GM21786 (cell line): ENCODE data around the gene PARS2.
A peak's percentile ranks its signal among the peaks of the same experiment; 100 is the strongest.

Source experiments
- ATAC-seq: cut with Tn5 transposase; IDR thresholded peaks from one replicate; pipeline ENCODE4 v1.9.1; 2021; ENCODE audit not compliant: unreplicated experiment

The PARS2 gene

DNA sequence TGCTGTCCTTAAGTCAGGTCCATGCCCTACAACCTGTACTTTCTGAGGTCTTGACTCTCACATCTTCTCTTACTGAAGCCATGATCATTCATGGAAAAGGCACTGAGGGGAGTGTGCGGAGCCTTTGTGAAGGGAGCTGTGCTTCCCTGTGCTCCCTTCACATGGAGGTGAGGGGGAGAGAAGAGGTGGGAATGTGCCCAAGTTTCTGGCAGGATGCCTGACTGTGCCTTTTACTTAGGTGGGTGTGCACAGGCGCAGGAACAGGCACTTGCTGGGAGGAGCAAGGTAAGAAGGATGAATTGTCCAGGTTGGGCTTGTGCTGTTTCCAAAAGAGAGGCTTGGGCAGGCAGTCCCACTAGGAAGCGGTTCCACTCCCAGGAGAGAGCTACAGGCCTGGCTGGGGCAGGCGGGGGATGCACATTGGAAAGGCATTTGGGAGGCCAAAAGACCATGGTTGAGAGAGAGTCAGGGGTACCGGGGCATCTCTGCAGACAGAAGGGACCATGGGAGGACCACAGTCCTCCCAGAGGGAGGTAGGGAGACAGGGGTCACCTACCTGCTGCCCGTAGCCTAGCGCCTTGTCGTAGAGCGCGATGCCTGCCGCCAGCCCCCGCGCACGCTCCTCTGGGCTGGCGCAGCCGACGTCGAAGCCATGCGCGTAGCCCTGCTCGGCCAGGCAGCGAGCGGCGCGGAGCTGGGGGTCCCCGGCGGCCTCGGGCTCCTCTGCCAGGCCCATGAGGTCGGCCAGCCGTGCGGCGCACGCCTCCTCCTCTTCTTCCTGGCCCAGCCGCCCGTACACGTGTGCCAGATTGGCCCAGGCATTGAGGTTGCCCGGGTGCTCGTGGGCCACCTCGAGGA, 35.9 kb upstream of the PARS2 start:
- ATAC-seq: no peak

DNA sequence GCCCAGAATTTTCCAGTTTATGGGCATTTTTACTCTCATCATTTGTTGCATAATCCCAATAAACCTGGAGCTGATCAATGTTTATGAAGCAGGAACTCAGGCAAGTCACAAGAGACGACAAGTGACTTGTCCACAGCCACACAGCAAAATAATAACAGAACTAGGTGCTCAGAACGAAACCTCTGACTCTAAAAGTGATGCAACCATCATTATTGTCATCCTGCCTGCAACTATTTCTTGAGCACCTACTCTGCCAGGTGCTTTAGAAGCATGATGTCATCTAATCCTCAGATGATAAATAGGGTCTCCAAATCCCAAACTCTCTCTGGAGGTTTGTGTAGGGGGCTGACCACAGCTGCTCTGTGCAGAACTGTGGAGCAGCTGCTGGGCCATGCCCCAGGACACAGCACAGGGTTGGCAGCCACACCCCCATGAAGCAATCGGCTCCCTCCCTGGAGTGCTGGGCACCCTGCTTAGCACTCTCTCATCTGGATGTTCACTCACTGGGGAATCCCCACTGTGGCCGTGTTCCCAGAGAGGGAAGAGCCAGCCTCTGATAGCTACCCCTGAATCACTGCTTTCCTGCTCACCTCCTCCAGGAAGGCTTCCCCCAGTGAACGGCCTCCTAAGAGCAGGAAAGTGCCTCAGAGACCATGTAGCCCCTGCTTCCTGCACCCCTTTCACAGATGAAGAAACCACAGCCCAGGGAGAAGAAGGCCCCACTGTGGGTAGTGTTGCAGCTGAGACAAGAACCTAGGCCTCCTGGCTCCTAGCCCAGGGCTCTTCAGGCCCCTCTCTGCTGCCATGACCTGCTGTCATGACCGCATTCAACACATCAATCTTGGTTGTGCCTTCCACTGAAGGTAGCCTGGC, 34.7 kb upstream of the PARS2 start:
- peak; percentile 40 for ATAC-seq

GRCh38 chr1:54798206-54798605, 33.9 kb upstream of the PARS2 start:
- ATAC-seq: no peak

DNA sequence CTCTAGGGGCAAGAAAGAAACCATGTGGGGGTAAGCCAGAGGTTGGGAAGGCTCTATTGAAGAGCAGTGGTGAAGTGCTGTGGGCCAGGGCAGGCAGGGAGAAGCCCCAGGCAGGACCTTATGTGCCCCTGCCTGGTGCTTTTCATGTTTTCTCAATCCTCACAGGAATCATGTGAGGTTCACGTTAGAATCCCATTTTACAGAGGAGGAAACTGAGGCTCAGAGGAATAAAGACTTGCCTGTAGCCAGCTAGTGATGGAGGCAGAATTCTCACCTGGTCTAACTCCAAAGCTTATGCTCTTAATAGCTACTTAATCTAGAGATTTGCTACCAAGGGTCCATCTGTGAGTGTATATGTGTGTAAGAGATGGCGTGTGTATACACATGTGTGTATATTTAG, 32.6 kb upstream of the PARS2 start:
- ATAC-seq: no peak

DNA sequence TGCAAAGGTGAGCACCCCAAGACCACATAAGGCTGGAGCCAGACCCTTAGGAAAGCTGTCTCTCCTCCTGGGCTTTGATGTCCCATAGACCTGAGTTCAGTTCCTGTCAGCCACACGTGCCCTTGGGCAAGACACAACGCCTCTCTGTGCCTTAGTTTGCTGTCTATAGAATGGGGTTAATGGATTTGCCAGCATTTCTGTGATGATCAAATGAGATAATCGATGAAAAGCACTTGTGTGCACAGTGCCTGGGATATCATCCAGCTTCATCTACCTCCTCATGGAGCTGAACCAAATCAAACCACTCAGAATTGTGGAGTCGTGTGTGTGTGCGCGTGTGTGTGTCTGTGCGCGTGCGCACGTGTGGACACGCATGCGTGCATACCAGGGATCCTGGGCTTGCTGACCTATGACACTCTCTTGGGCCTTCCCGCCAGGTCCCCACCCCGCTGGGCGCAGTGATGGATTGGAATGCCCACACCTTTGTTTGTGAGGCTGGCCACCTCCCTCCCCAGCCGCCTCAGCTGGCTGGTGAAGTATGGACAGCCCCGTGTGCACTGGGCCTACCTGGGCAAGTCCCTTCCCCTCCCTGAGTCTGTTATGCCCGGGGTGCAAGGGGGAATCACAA, 31.6 kb upstream of the PARS2 start:
- no peak for ATAC-seq

GRCh38 chr1:54795356-54795665, 31.0 kb upstream of the PARS2 start:
- ATAC-seq: no peak

- no peak for ATAC-seq
These were observed 30.4 kb upstream of the PARS2 start for GRCh38 chr1:54794451-54795355.

GRCh38 chr1:54792686-54793282, 28.5 kb upstream of the PARS2 start:
- no peak for ATAC-seq

GRCh38 chr1:54791880-54792522, 27.7 kb upstream of the PARS2 start:
- no peak for ATAC-seq

- no peak for ATAC-seq
These were observed 24.1 kb upstream of the PARS2 start for GRCh38 chr1:54788459-54788858.

DNA sequence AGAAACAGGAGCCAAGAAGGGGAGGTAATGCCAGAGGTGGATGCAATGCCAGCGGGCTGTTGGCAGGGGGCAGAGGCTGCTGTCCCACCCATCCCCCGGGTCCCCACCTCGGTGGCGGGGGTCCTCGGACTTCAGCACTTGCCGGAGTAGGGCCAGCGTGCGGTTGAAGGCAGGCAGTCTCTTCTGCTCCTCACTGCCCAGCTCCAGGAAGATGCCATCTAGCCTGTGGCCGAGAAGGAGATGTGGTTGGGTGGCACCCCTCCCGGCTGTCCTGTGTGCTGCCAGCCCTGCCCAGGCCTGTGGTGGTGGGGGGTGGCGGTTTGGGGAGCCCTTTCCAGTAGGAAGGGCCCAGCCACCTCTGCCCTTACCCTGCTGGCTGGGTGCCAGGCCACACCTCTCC, 23.3 kb upstream of the PARS2 start:
- ATAC-seq: no peak

DNA sequence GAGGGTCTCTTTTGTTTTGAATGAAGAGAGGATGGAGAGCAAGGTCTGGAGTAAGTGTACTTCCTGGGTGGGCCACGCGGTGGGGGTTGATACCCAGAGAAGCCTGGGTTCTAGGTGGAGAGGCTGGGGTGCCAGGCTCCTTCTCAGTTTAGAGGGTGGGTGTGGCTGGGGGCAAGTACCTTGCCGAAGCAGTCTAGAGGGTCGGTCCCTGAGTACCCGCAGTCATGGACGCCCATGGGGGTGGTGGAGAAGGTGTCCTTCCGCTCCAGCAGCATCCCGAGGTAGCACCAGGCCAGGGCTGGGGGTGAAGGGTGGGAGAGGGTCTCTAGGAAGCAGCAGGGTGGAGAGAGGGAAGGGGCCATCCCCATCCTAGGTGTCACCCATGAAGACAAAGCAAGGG, 22.5 kb upstream of the PARS2 start:
- no peak for ATAC-seq

- no peak for ATAC-seq
These were observed 19.7 kb upstream of the PARS2 start for GRCh38 chr1:54784066-54784465.

- ATAC-seq: no peak
These were observed 18.3 kb upstream of the PARS2 start for GRCh38 chr1:54782588-54782987.

DNA sequence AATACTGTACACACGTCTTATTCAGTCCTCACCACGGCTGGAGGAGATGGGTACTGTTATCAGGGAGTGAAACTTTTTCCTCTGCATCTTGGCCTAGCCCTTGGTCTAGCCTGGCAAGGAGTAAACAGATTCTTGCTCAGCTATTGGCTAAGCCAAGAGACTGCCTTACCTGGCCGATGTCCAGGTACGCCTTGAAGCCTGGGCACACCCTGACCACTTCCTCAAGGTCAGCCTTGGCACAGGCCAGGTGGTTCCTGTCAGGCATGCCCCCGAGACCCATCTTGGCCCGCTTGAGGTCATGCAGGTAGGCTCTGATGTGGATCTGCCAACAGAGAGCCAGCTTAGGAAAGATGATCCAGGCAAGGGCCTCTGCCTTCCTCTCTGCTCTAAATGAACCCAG, 17.8 kb upstream of the PARS2 start:
- ATAC-seq: no peak

GRCh38 chr1:54781023-54781723, 16.9 kb upstream of the PARS2 start:
- no peak for ATAC-seq

DNA sequence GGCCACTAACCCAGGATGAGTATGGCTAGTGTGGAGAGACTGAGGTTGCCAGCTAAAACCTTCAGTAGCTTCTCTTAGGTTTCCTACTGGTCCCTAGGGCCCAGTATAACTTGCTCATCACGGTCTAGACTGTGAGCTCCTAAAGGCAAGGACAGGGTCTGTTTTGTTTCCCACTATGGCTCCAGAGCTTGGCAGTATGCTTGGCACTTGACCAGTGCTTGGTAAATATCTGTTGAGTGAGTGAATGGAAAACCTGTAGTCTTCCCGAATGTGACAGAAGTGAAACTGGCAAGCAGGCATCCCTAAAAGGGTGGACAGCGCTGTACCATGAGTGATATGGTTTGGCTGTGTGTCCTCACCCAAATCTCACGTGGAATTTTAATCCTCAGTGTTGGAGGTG, 13.1 kb upstream of the PARS2 start:
- no peak for ATAC-seq

GRCh38 chr1:54777011-54777410, 12.7 kb upstream of the PARS2 start:
- no peak for ATAC-seq
